MM.1S (cell line): ENCODE results near the gene LIFR.

Source experiments
- EZH2 ChIP-seq: fragments of 300-600 bp; sonication (generic); optimal IDR thresholded peaks from 2 replicates; pipeline ENCODE3; 2017; ENCODE audit warnings: low read depth, mild to moderate bottlenecking, antibody characterized with exemption, low read length, mixed read lengths
- TF ChIP-seq, protein P1 (sequence below): fragments of 300-600 bp; sonication (generic); IDR thresholded peaks from 2 replicates; pipeline ENCODE4 v1.5.1; 2016; ENCODE audit warnings: antibody characterized with exemption, low read length, mixed read lengths

DNA sequence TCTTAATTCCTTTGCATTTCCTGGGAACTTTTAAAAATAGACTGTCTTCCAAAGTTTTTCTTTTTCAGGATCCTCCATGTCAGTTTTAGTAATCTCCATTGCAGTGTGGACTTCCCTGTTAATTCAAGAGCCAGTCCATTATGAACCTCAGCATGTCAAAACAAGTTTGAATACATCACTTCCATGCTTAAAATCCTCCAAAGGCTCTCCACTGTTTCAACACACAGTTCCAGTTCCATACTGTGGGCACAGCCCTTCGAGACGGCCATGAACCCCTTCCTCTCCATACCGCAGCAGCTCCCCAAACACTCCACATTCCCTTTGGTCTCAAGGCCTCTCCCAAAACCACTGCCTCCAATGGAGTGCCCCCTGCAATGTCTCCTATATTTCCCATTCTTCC, 19.5 kb downstream of the LIFR start:
- TF ChIP-seq, protein P1, sequence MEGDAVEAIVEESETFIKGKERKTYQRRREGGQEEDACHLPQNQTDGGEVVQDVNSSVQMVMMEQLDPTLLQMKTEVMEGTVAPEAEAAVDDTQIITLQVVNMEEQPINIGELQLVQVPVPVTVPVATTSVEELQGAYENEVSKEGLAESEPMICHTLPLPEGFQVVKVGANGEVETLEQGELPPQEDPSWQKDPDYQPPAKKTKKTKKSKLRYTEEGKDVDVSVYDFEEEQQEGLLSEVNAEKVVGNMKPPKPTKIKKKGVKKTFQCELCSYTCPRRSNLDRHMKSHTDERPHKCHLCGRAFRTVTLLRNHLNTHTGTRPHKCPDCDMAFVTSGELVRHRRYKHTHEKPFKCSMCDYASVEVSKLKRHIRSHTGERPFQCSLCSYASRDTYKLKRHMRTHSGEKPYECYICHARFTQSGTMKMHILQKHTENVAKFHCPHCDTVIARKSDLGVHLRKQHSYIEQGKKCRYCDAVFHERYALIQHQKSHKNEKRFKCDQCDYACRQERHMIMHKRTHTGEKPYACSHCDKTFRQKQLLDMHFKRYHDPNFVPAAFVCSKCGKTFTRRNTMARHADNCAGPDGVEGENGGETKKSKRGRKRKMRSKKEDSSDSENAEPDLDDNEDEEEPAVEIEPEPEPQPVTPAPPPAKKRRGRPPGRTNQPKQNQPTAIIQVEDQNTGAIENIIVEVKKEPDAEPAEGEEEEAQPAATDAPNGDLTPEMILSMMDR = no peak
- no peak for TF ChIP-seq EZH2
